ENCODE results near the gene TRPT1.

TRPT1 gene

GRCh38 chr11:64206457-64207255 lies 19.3 kb downstream of the TRPT1 start, which contains the start of gene FERMT3:
Gene FERMT3, plus strand, starts transcription at chr11:64206721. Its CDS starts 644 bp downstream, at chr11:64207365.
- Histone ChIP-seq H3K27ac (ENCODE audit: extremely low read depth, low read depth, low read length) (no peak within 1 kb of the TSS), H3K36me3 (ENCODE audit: control insufficient read depth in 2 of 2, insufficient read depth in 1 of 2, low read length in 2 of 2) (peaks cover 0 to 53% of the 10 kb centered on the region in 2 experiments; a peak in 2 of 3 replicates), H3K4me1 (ENCODE audit: control insufficient read depth, insufficient read depth, low read length) (0 out of 2 replicates have a peak, but pooled peaks cover 8% of the 10 kb centered on the region), H3K9me3 (ENCODE audit: control insufficient read depth, insufficient read depth, low read depth, low read length) (no peaks in the 10 kb centered on the region), H3K4me3 (ENCODE audit: low read depth, low read length) (no peak within 1 kb of the TSS)
- CTCF ChIA-PET: interaction anchor here (0.7 to 4.7 kb wide), 7 partner anchors 10 to 148 kb away, joined by 3 to 78 read pairs (median 19); partner anchors contain the start of genes CATSPERZ and STIP1
- POLR2A ChIA-PET: interaction anchor here (1.0 to 4.7 kb wide), 5 partner anchors 21 to 97 kb away, joined by 3 to 32 read pairs (median 3); partner anchors contain the start of genes BAD, ESRRA, FKBP2 and STIP1
- TF ChIP-seq ZNF791 (tag by site-specific recombination; IDR thresholded peaks at IDR 0.05) (no peak), SCRT2 (tag by site-specific recombination; IDR thresholded peaks at IDR 0.05) (0 out of 2 replicates have a peak, but pooled peaks have one; percentile 30), KLF1 (tag by site-specific recombination; IDR thresholded peaks at IDR 0.05) (peak; percentile 76), ZNF843 (tag by site-specific recombination; IDR thresholded peaks at IDR 0.05) (no peak), ZNF138 (tag by site-specific recombination; IDR thresholded peaks at IDR 0.05; ENCODE audit: borderline replicate concordance) (no peak), ZBTB6 (tag by site-specific recombination; IDR thresholded peaks at IDR 0.05) (0 out of 2 replicates have a peak, but pooled peaks have one; percentile 37)

GRCh38 chr11:64204464-64204989 lies 21.5 kb downstream of the TRPT1 start:
- H3K27ac ChIP-seq (ENCODE audit: extremely low read depth, low read depth, low read length): peak overlapping the region; percentile 55
- peak; percentile 85 for TF ChIP-seq PATZ1 (tag by site-specific recombination; IDR thresholded peaks at IDR 0.05)
- no peak for TF ChIP-seq ZNF747 (tag by site-specific recombination; IDR thresholded peaks at IDR 0.05)
- TF ChIP-seq CTCF (tag by site-specific recombination; IDR thresholded peaks at IDR 0.05): peak; percentile 80
- TF ChIP-seq ZNF561 (tag by site-specific recombination; IDR thresholded peaks at IDR 0.05; ENCODE audit: borderline replicate concordance): 0 out of 2 replicates have a peak, but pooled peaks have one; percentile 37
- TF ChIP-seq HIC1 (tag by site-specific recombination; IDR thresholded peaks at IDR 0.05): no peak
- TF ChIP-seq YY2 (tag by site-specific recombination; IDR thresholded peaks at IDR 0.05): no peak
- TF ChIP-seq ZBTB48 (tag by site-specific recombination; IDR thresholded peaks at IDR 0.05): no peak
- no peak for TF ChIP-seq REPIN1 (tag by site-specific recombination; IDR thresholded peaks at IDR 0.05; ENCODE audit: low read depth)
- TF ChIP-seq ZNF837 (tag by site-specific recombination; IDR thresholded peaks at IDR 0.05): no peak
- TF ChIP-seq ZSCAN18 (tag by site-specific recombination; IDR thresholded peaks at IDR 0.05): no peak
- peak; percentile 87 for TF ChIP-seq ZBTB17 (tag by site-specific recombination; IDR thresholded peaks at IDR 0.05)
- no peak for TF ChIP-seq ATF2 (tag by site-specific recombination; IDR thresholded peaks at IDR 0.05; ENCODE audit: low read depth)
- TF ChIP-seq ZNF488 (tag by site-specific recombination; IDR thresholded peaks at IDR 0.05): no peak
- TF ChIP-seq ZXDB (tag by site-specific recombination; IDR thresholded peaks at IDR 0.05): peak; percentile 93

More at GRCh38 chr11:64204464-64204989, 21.5 kb downstream of the TRPT1 start:
- ChIA-PET POLR2A (interaction anchor here (0.6 to 4.7 kb wide), 22 partner anchors 8 to 916 kb away, joined by 3 to 32 read pairs (median 5); partner anchors contain the start of genes BAD, ESRRA, FKBP2 and NUDT22), CTCF (interaction anchor here (0.6 to 4.7 kb wide), 32 partner anchors 8 to 448 kb away, joined by 3 to 78 read pairs (median 5); partner anchors contain the start of genes BAD, CATSPERZ, FKBP2 and NUDT22)
- Histone ChIP-seq H3K4me1 (ENCODE audit: control insufficient read depth, insufficient read depth, low read length) (0 out of 2 replicates have a peak, but pooled peaks cover 8% of the 10 kb centered on the region), H3K9me3 (ENCODE audit: control insufficient read depth, insufficient read depth, low read depth, low read length) (no peaks in the 10 kb centered on the region), H3K36me3 (ENCODE audit: control insufficient read depth in 2 of 2, insufficient read depth in 1 of 2, low read length in 2 of 2) (peaks cover 4 to 75% of the 10 kb centered on the region in 2 experiments; a peak in 2 of 3 replicates), H3K4me3 (ENCODE audit: low read depth, low read length) (no peak overlapping the region)

Measured in HEK293 (cell line).